ENCODE measurements around the gene SMARCD1. TPM values are rescaled to one million over a fixed set of nuclear protein-coding genes. Genes with fewer than 3 reads are reported as not detected.

The SMARCD1 gene
- total and polyA plus RNA-seq, 9 of the 15 experiments (the other 6 are each of a cell fraction or from before 2014, with no cell fraction given): 0.86 to 91.7 (median 48.0) TPM

DNA sequence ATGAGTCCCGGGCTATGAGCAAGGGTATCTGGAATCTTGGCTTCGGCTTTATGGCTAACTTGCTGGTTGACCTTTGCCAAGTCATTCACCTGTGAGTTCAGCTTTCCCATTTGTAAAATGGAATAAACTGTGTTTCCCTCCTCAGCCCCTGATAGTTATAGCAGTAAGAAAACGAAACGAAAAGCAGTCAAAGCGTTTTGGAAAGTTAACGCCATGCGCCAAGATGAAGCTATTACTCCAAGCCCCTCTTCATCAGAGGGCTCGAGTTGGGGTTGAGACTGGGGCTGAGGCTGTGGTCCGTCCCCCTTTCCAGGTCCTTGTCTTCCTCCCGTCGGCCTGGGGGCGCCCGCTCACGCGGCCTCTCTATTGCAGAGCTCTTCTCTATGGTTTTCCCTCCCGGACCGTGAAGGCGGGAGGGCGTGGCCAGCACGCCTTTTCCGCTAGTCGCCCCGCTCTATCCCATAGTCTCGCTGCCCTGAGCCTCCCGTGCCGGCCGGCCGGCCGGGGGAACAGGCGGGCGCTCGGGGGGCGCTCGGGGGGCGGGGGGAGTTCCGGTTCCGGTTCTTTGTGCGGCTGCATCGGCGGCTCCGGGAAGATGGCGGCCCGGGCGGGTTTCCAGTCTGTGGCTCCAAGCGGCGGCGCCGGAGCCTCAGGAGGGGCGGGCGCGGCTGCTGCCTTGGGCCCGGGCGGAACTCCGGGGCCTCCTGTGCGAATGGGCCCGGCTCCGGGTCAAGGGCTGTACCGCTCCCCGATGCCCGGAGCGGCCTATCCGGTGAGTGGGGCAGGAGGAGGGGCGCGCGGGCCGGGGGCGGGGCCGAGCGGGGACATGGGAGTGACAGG is at the start of gene SMARCD1 (continued):
- peak; percentile 71; the same call in 1 of the 2 replicates for TF ChIP-seq PHF8 (IDR thresholded peaks at IDR 0.05; ENCODE audit: borderline replicate concordance, low read length)
- TF ChIP-seq ZFX (CRISPR knock-in tag; IDR thresholded peaks at IDR 0.05): peak; percentile 66
- TF ChIP-seq XRCC5 (IDR thresholded peaks at IDR 0.05; ENCODE audit: low read depth, low read length): 0 out of 2 replicates have a peak, but pooled peaks have one; percentile 58
- TF ChIP-seq SPI1 (IDR thresholded peaks at IDR 0.05; ENCODE audit: borderline replicate concordance, low read depth, low read length): 0 out of 2 replicates have a peak, but pooled peaks have one; percentile 11
- TF ChIP-seq GABPB1 (CRISPR knock-in tag; IDR thresholded peaks at IDR 0.05): peak; percentile 72
- TF ChIP-seq ZSCAN29 (IDR thresholded peaks at IDR 0.05): no peak
- TF ChIP-seq NR2C1 (IDR thresholded peaks at IDR 0.05): peak; percentile 58
- TF ChIP-seq NR2C1 (tag; IDR thresholded peaks at IDR 0.05): 0 out of 2 replicates have a peak, but pooled peaks have one; percentile 23
- peak; percentile 84 for TF ChIP-seq MTA3 (IDR thresholded peaks at IDR 0.05; ENCODE audit: borderline replicate concordance)
- peak; percentile 50; the same call in 1 of the 2 replicates for TF ChIP-seq ATF7 (IDR thresholded peaks at IDR 0.05)
- peak in 1 of 2 experiments; percentile 20; a peak in 1 of 4 replicates for TF ChIP-seq RAD21 (CRISPR knock-in tag; conservative IDR thresholded peaks at IDR 0.05 in 1 of 2, IDR thresholded peaks at IDR 0.05 in 1 of 2)
- TF ChIP-seq PHF20 (IDR thresholded peaks at IDR 0.05; ENCODE audit: partially characterized antibody): peak; percentile 63
- peak; percentile 56; the same call in 1 of the 2 replicates for TF ChIP-seq DIDO1 (tag; IDR thresholded peaks at IDR 0.05; ENCODE audit: low read depth)
- no peak for TF ChIP-seq ZFP30 (CRISPR knock-in tag; IDR thresholded peaks at IDR 0.05; ENCODE audit: borderline replicate concordance)
- peak; percentile 41; the same call in 1 of the 2 replicates for TF ChIP-seq POLR2AphosphoS5 (IDR thresholded peaks at IDR 0.05; ENCODE audit: control insufficient read depth, insufficient read depth, low read depth, low read length)
- peak; percentile 49 to 89 (median 86) for TF ChIP-seq YY1 (IDR thresholded peaks at IDR 0.05; ENCODE audit: borderline replicate concordance in 1 of 3, control insufficient read depth in 1 of 3, extremely low read depth in 1 of 3, insufficient read depth in 3 of 3, insufficient read length in 1 of 3, insufficient replicate concordance in 2 of 3, low read depth in 1 of 3, low read length in 2 of 3)
- TF ChIP-seq ZEB2 (IDR thresholded peaks at IDR 0.05): 0 out of 2 replicates have a peak, but pooled peaks have one; percentile 36
- TF ChIP-seq, protein P1, sequence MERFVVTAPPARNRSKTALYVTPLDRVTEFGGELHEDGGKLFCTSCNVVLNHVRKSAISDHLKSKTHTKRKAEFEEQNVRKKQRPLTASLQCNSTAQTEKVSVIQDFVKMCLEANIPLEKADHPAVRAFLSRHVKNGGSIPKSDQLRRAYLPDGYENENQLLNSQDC (CRISPR knock-in tag; IDR thresholded peaks at IDR 0.05): no peak
- TF ChIP-seq FOS (IDR thresholded peaks at IDR 0.05; ENCODE audit: extremely low read depth, insufficient read length): no peak
- TF ChIP-seq SP1 (CRISPR knock-in tag; IDR thresholded peaks at IDR 0.05): no peak
- TF ChIP-seq, protein P2, sequence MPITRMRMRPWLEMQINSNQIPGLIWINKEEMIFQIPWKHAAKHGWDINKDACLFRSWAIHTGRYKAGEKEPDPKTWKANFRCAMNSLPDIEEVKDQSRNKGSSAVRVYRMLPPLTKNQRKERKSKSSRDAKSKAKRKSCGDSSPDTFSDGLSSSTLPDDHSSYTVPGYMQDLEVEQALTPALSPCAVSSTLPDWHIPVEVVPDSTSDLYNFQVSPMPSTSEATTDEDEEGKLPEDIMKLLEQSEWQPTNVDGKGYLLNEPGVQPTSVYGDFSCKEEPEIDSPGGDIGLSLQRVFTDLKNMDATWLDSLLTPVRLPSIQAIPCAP (CRISPR knock-in tag; IDR thresholded peaks at IDR 0.05; ENCODE audit: borderline replicate concordance): no peak
- TF ChIP-seq KHSRP (IDR thresholded peaks at IDR 0.05): no peak
- peak; percentile 63 for TF ChIP-seq CREM (IDR thresholded peaks at IDR 0.05; ENCODE audit: low read depth)

All from K562 (cell line).